NCI-H524 treated with DMSO at 0.1 percent for 48 hours (cell line): ENCODE results near the gene MYOCOS.
"Not testable (repeated sequence)": the region's sequence is repeated elsewhere in the genome, so short reads cannot be mapped to it uniquely, and the experiment has no call there.

Source experiments
- DNase-seq: peaks from one replicate; lab custom pipeline; 2025; lab: John Stamatoyannopoulos, UW

Gene MYOCOS

GRCh38 chr1:171625225-171625624 is 3.2 kb downstream of the MYOCOS start:
- DNase-seq, result no peak

GRCh38 chr1:171627020-171627419 is 5.0 kb downstream of the MYOCOS start:
- DNase-seq, result no peak

- no peak for DNase-seq
Observed at GRCh38 chr1:171628225-171628624, 6.2 kb downstream of the MYOCOS start.

- DNase-seq, result no peak
Observed at GRCh38 chr1:171635661-171636060, 13.6 kb downstream of the MYOCOS start.

GRCh38 chr1:171636141-171636540 is 14.1 kb downstream of the MYOCOS start:
- DNase-seq, result no peak

GRCh38 chr1:171637928-171638576 is 16.0 kb downstream of the MYOCOS start:
- DNase-seq, result no peak

- DNase-seq, result no peak
Observed at GRCh38 chr1:171640225-171640624, 18.2 kb downstream of the MYOCOS start.

DNA sequence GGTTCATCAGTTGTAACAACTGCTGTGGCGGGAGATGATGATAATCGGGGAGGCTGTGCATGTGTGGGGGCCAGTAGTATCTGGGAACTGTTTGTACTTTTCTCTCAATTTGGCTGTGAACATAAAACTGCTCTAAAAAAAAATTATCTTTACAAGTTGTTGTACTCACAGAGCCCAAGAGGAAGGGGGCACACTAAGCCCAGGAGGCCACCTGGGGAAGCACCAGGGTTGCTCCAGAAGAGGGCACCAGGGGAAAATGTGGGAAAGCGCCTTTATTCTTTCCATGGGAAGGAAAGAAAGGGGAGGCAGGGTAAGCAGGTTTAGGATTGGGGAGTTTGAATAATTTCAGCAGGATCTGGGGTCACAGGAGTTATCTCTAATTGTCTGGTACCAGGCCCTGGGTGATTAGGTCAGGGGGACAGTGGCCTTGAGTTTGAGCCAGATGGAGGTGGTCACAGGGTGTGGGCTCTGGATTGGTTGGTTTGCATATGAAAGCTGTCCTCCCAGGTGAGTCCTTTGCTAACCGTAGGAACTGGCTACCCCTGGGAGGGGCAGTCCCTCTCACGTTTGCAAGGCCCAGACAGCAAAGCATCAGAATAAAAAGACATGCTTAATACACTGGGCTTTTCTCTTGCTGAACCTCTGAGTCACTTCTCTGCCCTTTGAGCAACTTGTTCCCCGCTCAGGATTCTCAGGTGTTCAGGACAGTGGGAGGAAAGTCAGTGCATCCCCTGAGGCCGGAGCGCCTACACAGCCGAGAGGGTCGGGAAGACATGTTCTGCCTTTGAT is 19.2 kb downstream of the MYOCOS start:
- DNase-seq, result no peak

- no peak for DNase-seq
Observed at GRCh38 chr1:171642197-171642596, 20.2 kb downstream of the MYOCOS start.

GRCh38 chr1:171643156-171643555 is 21.1 kb downstream of the MYOCOS start:
- no peak for DNase-seq

GRCh38 chr1:171644805-171645483 is 22.9 kb downstream of the MYOCOS start:
- peak; percentile 47 for DNase-seq

GRCh38 chr1:171645553-171646248 is 23.7 kb downstream of the MYOCOS start:
- DNase-seq, result peak; percentile 25

DNA sequence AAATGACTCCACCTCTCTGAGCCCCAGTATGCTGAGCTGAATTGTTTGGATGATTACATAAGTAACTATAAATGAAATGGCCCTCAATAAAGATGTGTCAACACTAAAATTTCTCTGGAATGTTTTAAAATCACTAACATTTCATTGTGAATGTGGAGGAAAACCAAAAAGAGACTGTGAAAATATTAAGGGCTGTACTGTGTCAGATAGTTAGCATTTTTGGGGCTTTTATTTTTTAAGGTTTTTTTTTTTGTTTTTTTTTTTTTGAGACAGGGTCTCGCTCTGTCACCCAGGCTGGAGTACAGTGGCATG is 24.2 kb downstream of the MYOCOS start:
- no peak for DNase-seq

GRCh38 chr1:171652234-171652822 is 30.3 kb downstream of the MYOCOS start, which contains the start of gene MYOC:
Gene MYOC, minus strand, starts transcription at chr1:171652688. Its CDS starts 77 bp downstream, at chr1:171652611.
- DNase-seq, result no peak

- no peak for DNase-seq
Observed at GRCh38 chr1:171653796-171654195, 31.8 kb downstream of the MYOCOS start.

DNA sequence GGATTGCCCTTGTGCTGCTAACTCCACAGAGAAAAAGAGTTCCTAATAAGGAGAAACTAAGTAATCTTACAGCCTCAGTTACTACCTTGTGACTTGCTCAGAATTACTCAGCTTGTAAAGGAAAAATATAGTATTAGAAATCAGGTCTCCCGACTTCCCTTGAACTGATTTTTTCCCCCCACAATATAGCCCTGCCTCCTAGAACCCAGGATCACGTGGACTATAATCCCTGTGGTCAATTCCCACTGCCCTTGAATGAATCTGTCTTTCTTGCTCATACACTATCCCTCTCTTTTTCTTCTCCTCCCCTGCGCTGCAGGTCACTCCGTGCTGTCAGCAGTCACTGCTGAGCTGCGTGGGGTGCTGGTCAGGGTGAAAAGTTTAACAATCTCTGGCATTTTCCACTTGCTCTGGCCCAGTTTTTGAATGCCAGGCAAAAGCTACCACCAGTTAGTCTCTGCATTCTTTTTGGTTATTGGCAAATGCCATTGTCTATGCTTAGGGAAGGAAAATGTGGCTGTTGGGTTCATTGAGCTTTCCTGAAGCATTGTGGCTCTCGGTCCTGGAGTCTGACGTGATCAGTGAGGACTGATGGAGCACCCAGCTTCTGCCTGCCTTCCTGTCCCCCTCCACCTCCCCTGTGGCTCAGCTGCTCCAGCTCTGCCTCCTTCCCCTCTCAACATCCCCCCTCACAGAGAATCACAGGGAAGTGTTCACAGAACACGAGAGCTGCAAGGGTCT is 32.3 kb downstream of the MYOCOS start:
- no peak for DNase-seq

- no peak for DNase-seq
Observed at GRCh38 chr1:171654942-171655745, 33.1 kb downstream of the MYOCOS start.

- no peak for DNase-seq
Observed at GRCh38 chr1:171655746-171656116, 33.7 kb downstream of the MYOCOS start.

- not testable (repeated sequence) for DNase-seq
Observed at GRCh38 chr1:171656206-171656605, 34.2 kb downstream of the MYOCOS start.

- DNase-seq, result no peak
Observed at GRCh38 chr1:171661076-171661650, 39.1 kb downstream of the MYOCOS start.
